NCI-H2107 (cell line): ENCODE measurements around the gene ATXN1L.
"Not testable (repeated sequence)": the region's sequence is repeated elsewhere in the genome, so short reads cannot be mapped to it uniquely, and the experiment has no call there.

Experiments used
- DNase-seq: peaks from one replicate; lab custom pipeline; 2025; lab: John Stamatoyannopoulos, UW

Gene ATXN1L

DNA sequence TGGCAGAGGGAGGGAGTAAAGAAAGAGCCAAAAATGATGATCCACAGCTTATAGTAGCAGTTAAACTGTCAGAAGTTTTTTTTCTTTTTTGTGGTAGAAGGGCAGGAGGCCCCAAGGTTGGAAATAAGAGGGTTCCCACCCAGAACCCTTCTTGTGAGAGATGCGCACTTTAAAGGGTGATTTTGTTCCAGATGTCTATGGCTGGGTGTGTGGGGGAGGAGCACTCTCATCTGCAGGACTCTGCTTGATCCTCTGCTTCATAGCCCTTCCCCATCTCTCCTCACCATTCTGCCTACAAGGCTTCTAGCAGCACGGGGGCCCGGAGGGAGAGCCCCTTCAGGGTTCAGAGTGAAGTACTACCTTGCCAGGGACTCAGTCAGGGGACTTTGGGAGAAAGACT is 6.4 kb downstream of the ATXN1L start:
- no peak for DNase-seq

DNA sequence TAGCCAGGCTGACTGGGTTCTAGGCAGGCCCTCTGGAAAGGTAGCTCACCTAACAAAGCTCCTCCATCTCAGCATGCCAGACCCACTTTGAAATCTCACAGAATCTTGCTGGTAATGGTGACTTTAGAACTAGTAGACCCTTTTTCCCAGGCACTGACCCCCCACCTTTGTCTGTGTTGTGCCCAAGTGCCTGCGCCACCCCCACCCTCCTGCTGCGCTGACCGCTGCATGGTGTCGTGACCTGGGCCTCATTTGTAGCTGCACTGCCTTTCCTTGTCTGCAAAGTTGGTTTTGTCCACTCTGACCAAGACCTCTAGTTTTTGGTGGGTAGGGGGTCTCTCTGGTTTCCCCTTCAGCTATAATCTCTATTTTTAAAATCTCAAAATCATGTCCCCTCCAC is 6.8 kb downstream of the ATXN1L start:
- DNase-seq: no peak

GRCh38 chr16:71853413-71853812 is 7.6 kb downstream of the ATXN1L start:
- DNase-seq: no peak

- DNase-seq: no peak
Measured at GRCh38 chr16:71854369-71854948, 8.7 kb downstream of the ATXN1L start.

GRCh38 chr16:71855937-71856662 is 10.3 kb downstream of the ATXN1L start:
- no peak for DNase-seq

GRCh38 chr16:71859762-71860521 is 14.2 kb downstream of the ATXN1L start:
- DNase-seq: no peak

DNA sequence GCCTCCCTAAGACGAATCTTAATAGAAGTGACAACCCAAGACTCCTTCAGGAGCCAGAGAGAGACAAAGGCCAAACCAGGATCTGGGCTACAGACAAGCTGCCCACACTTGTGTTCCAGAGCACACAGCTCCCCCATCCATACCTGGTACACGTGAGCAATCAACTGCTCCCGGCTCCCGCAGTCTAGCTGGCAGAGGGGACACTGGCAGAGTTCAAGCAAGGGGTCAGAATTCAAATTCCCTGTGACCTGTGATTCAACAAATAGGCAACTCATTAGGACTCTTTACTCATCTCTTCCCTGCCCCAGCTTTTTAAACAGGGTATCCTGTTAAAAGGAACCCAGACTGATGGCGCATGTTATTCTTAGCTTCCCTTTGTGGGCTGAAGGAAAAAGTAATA is 18.2 kb downstream of the ATXN1L start:
- no peak for DNase-seq

- DNase-seq: no peak
Measured at GRCh38 chr16:71865173-71865863, 19.5 kb downstream of the ATXN1L start.

- DNase-seq: not testable (repeated sequence)
Measured at GRCh38 chr16:71867175-71867574, 21.4 kb downstream of the ATXN1L start.

- peak; percentile 29 for DNase-seq
Measured at GRCh38 chr16:71867939-71868338, 22.2 kb downstream of the ATXN1L start.

- no peak for DNase-seq
Measured at GRCh38 chr16:71869089-71869488, 23.3 kb downstream of the ATXN1L start.

GRCh38 chr16:71870818-71871217 is 25.0 kb downstream of the ATXN1L start:
- DNase-seq: no peak

DNA sequence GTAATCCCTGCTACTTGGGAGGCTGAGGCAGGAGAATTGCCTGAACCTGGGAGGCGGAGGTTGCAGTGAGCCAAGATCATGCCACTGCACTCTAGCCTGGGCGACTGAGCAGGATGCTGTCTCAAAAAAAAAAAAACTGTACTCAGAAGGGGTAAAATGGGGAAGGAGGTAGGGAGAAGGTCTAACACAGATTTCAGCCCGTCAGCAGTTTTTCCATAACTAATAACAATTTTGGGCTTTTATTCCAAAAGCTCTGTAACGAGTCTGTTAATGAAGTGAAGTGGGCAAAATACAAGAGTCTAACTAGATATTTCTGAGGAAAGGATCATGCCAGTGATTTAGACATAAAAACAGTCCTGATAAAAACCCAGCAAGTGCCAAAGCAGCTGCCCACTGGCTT is 27.4 kb downstream of the ATXN1L start:
- DNase-seq: no peak

DNA sequence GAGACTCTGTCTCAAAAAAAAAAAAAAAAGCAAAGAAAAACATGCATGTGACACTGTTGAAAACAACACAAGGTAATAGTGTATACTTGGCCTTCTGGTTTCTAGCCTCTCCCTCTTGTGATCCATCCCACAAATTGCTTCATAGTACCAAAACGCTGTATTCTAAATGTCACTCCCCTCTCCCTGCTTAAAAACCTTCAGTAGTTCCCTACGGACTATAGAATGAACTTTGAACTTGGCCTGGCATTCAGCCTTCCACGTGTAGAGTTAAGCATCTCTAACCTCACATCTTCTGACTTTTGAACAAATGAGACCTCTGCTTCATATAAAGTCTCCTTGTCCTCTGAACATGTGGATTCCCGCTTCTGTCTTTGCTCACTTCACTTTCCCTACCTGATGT is 33.1 kb downstream of the ATXN1L start:
- DNase-seq: no peak

- no peak for DNase-seq
Measured at GRCh38 chr16:71880176-71880575, 34.4 kb downstream of the ATXN1L start.

DNA sequence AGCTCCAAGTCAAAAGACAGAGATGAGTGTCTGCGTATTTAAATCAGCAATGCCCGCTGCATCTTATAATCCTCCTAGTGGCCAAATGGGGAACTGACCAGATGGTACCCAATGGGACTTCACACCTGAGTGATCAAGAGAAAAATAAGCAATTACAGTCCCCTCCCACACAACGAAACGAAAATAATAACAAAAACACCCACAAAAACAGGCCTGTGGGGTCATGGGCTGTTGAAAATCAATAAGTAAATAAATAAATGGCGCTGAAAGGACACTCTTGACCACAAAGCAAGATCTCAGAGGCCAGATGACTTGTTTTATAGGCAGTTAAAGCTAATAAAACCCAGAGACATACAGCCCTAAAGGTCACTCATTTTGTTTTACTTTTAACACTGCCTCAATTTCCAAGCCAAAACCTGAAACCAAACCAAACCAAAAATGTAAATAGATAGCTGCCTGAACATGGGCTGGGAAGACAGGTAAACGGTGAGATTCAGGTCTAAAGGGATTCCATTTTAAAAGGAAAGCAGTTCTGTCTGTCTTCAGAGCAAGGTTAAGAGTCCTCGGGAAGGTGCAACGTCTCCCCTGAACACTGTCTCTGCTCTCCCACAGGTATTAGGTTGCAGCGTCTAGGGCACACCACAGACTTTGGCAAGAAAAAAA is 36.9 kb downstream of the ATXN1L start:
- DNase-seq: peak; percentile 20

DNA sequence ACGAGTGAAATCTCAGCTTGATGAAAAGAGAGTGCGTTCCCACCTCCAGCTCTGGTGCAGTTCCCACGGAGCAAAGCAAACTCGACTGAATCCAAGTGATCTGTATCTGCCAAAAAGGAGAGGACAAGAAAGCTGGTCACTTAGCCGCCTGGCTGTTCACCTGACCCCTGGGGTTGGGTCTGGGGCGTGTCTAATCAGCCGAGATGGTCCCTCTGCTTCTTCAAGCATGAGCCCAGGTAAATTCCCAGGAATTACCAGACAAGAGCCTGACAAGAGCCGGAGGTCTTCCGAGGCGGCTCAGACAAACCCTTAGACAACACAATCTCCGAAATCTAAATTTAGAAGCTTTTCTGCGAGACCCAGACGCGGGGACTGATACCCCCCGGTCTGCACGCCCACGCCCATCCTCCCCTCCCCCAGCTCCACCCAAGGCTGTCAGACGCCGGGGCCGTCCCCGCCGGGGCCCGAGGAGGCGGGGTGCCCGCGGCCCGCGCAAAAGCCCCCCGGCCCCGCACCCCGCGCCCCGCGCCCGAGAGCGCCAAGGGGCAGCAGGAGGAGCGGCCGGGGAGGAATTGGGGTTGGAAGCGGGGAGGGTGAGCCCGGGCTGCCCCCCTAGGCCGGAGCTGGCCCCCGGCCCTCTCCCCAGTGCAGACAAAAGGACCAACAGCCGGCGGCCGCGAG is 37.5 kb downstream of the ATXN1L start:
- DNase-seq: no peak

- DNase-seq: peak; percentile 64
Measured at GRCh38 chr16:71883849-71884638, 38.3 kb downstream of the ATXN1L start, which contains the start of gene ZNF821. ZNF821 (minus strand) TSS chr16:71884182; CDS start chr16:71879946, 4,236 bp downstream.

DNA sequence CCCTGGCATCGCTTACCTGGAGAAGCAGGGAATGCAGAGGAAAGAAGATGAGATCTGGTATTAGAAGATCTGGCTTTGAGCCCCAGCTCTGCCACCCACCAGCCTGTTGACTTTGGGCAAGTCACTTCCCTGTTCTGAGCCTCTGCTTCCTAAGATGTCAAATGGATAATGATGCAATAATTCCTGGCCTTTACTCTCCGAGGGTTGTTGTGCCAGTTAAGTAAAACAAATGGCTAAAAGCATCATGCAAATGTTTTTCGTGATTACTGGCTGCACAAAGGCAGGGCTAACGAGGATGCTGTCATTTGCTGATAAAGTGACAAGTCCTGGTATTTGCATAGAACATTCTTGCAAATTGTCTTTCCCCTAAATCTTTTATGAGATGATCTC is 39.5 kb downstream of the ATXN1L start:
- DNase-seq: no peak

GRCh38 chr16:71889147-71889546 is 43.4 kb downstream of the ATXN1L start:
- DNase-seq: no peak

DNA sequence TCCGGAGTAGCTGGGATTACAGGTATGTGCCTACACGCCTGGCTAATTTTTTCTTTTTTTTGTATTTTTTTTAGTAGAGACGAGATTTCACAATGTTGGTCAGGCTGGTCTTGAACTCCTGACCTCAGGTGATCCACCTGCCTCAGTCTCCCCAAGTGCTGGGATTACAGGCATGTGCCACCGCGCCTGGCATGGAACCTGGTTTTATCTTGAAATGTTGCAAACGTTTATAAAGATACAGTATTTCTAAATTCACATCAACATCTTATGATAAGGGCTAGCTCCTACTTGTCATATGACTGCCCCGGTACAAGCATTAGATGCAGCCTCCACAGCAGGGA is 48.1 kb downstream of the ATXN1L start:
- DNase-seq: no peak
